ENCODE measurements around the gene MAGI1. TPM values are rescaled to one million over a fixed set of nuclear protein-coding genes. Genes with fewer than 3 reads are reported as not detected.

Gene MAGI1
- total and polyA plus RNA-seq, 2 donors (not counting 1 experiment from before 2014, with no cell fraction given) = 15.7 to 23.7 TPM

DNA sequence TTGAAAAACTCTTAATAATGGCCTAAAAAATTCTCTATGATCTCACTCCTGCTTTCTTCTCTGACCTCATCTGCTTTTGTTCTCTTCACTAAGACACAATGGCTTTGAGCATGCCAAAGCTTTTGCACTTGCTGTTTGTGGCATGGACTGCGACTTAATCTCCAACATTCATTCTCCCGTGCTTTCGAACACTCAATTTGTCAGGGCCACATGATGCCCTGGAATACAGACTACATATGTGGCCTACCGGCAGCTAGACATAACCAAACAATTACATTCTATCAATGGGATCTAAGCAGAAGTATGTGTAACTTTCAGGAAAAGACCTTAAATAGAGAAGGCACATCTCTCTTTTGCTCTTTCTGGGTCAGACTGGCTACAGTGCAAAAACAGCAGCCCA, 506.5 kb downstream of the MAGI1 start:
- no peak for DNase-seq (ENCODE audit: low read depth in 2 of 2)
- TF ChIP-seq EZH2 (IDR thresholded peaks at IDR 0.05; ENCODE audit: low read length, missing control alignments) = no peak
- TF ChIP-seq, protein P1, sequence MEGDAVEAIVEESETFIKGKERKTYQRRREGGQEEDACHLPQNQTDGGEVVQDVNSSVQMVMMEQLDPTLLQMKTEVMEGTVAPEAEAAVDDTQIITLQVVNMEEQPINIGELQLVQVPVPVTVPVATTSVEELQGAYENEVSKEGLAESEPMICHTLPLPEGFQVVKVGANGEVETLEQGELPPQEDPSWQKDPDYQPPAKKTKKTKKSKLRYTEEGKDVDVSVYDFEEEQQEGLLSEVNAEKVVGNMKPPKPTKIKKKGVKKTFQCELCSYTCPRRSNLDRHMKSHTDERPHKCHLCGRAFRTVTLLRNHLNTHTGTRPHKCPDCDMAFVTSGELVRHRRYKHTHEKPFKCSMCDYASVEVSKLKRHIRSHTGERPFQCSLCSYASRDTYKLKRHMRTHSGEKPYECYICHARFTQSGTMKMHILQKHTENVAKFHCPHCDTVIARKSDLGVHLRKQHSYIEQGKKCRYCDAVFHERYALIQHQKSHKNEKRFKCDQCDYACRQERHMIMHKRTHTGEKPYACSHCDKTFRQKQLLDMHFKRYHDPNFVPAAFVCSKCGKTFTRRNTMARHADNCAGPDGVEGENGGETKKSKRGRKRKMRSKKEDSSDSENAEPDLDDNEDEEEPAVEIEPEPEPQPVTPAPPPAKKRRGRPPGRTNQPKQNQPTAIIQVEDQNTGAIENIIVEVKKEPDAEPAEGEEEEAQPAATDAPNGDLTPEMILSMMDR (conservative IDR thresholded peaks at IDR 0.05 in 1 of 2, IDR thresholded peaks at IDR 0.05 in 1 of 2; ENCODE audit: low read depth in 1 of 2, low read length in 2 of 2) = no peak
- Histone ChIP-seq H3K27ac (ENCODE audit: insufficient read depth, low read length) (no peak overlapping the region), H3K36me3 (ENCODE audit: control insufficient read depth, insufficient read depth, low read length) (no peaks in the 10 kb centered on the region), H3K4me3 (replicated peaks in 1 of 4; ENCODE audit: control extremely low read depth in 1 of 4, insufficient read depth in 1 of 4, low read depth in 3 of 4, low read length in 4 of 4) (no peak overlapping the region), H3K9ac (ENCODE audit: insufficient read depth, low read length) (no peak overlapping the region), H3K9me3 (ENCODE audit: control insufficient read depth, insufficient read depth, low read depth, low read length) (no peaks in the 10 kb centered on the region), H3K4me2 (ENCODE audit: extremely low read depth, insufficient read depth, low read length) (no peak overlapping the region), H3K79me2 (ENCODE audit: control insufficient read depth, insufficient read depth, low read length) (no peaks in the 10 kb centered on the region), H2AFZ (ENCODE audit: low read length) (no peak overlapping the region), H3K27me3 (ENCODE audit: control insufficient read depth, insufficient read depth, low read length) (no peaks in the 10 kb centered on the region), H4K20me1 (ENCODE audit: control insufficient read depth, extremely low read depth, insufficient read depth, low read length) (no peaks in the 10 kb centered on the region), H3K4me1 (ENCODE audit: control insufficient read depth, extremely low read depth, insufficient read depth, low read length) (no peaks in the 10 kb centered on the region)

DNA sequence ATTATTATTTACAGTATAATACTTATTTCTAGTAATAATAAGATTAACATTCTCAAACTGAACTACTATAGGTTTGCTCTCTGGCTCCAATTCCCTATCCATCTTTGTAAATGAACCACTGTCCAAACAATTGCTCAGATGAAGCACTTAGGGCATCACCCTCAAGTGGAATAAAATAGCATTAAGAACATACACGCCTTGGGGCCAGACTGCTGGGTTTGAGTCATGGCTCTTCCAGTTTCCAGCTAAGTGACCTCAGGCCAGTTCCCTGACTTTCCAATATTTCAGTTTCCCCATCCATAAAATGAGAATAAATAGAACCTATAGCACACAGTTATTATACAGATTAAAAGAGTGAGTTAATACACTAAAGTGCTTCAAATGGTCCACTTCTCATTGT, 507.2 kb downstream of the MAGI1 start:
- TF ChIP-seq EZH2 (IDR thresholded peaks at IDR 0.05; ENCODE audit: low read length, missing control alignments) = no peak
- TF ChIP-seq, protein P1 (conservative IDR thresholded peaks at IDR 0.05 in 1 of 2, IDR thresholded peaks at IDR 0.05 in 1 of 2; ENCODE audit: low read depth in 1 of 2, low read length in 2 of 2) = no peak
- no peaks in the 10 kb centered on the region for H4K20me1 ChIP-seq (ENCODE audit: control insufficient read depth, extremely low read depth, insufficient read depth, low read length)
- H3K9ac ChIP-seq (ENCODE audit: insufficient read depth, low read length) = no peak overlapping the region
- no peak overlapping the region for H3K4me3 ChIP-seq (replicated peaks in 1 of 4; ENCODE audit: control extremely low read depth in 1 of 4, insufficient read depth in 1 of 4, low read depth in 3 of 4, low read length in 4 of 4)
- no peaks in the 10 kb centered on the region for H3K36me3 ChIP-seq (ENCODE audit: control insufficient read depth, insufficient read depth, low read length)
- H3K27ac ChIP-seq (ENCODE audit: insufficient read depth, low read length) = no peak overlapping the region
- no peaks in the 10 kb centered on the region for H3K27me3 ChIP-seq (ENCODE audit: control insufficient read depth, insufficient read depth, low read length)
- H3K4me2 ChIP-seq (ENCODE audit: extremely low read depth, insufficient read depth, low read length) = no peak overlapping the region
- DNase-seq (ENCODE audit: low read depth in 2 of 2) = peak in 1 of 2 donors; percentile 9
- no peaks in the 10 kb centered on the region for H3K79me2 ChIP-seq (ENCODE audit: control insufficient read depth, insufficient read depth, low read length)
- no peaks in the 10 kb centered on the region for H3K9me3 ChIP-seq (ENCODE audit: control insufficient read depth, insufficient read depth, low read depth, low read length)
- no peaks in the 10 kb centered on the region for H3K4me1 ChIP-seq (ENCODE audit: control insufficient read depth, extremely low read depth, insufficient read depth, low read length)
- no peak overlapping the region for H2AFZ ChIP-seq (ENCODE audit: low read length)

DNA sequence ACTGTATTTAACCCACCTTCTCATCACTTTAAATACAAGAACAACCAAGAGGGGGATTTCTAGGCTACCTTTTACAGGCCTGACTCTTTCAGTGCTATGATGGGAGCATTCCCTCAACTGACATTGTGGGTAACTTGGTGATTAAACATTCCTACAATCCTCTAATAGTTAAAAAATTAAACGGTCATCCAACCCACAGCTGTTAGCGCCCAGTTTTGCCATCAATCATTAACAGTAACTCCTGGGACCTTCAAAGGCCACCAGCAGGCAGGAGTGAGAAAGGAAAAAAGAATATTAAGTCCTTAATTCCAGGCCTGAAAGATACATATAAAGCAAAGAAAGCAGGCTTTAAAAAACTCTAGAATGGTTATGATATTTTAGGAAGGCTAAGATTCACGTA, 512.1 kb downstream of the MAGI1 start:
- no peaks in the 10 kb centered on the region for H3K9me3 ChIP-seq (ENCODE audit: control insufficient read depth, insufficient read depth, low read depth, low read length)
- H2AFZ ChIP-seq (ENCODE audit: low read length) = no peak overlapping the region
- no peak overlapping the region for H3K9ac ChIP-seq (ENCODE audit: insufficient read depth, low read length)
- H3K4me1 ChIP-seq (ENCODE audit: control insufficient read depth, extremely low read depth, insufficient read depth, low read length) = no peaks in the 10 kb centered on the region
- H3K36me3 ChIP-seq (ENCODE audit: control insufficient read depth, insufficient read depth, low read length) = no peaks in the 10 kb centered on the region
- H3K27ac ChIP-seq (ENCODE audit: insufficient read depth, low read length) = no peak overlapping the region
- H3K4me3 ChIP-seq (replicated peaks in 1 of 4; ENCODE audit: control extremely low read depth in 1 of 4, insufficient read depth in 1 of 4, low read depth in 3 of 4, low read length in 4 of 4) = no peak overlapping the region
- no peaks in the 10 kb centered on the region for H3K79me2 ChIP-seq (ENCODE audit: control insufficient read depth, insufficient read depth, low read length)
- no peak for TF ChIP-seq EZH2 (IDR thresholded peaks at IDR 0.05; ENCODE audit: low read length, missing control alignments)
- TF ChIP-seq, protein P1 (conservative IDR thresholded peaks at IDR 0.05 in 1 of 2, IDR thresholded peaks at IDR 0.05 in 1 of 2; ENCODE audit: low read depth in 1 of 2, low read length in 2 of 2) = no peak
- no peak overlapping the region for H3K4me2 ChIP-seq (ENCODE audit: extremely low read depth, insufficient read depth, low read length)
- no peaks in the 10 kb centered on the region for H4K20me1 ChIP-seq (ENCODE audit: control insufficient read depth, extremely low read depth, insufficient read depth, low read length)
- DNase-seq (ENCODE audit: low read depth in 2 of 2) = no peak
- no peaks in the 10 kb centered on the region for H3K27me3 ChIP-seq (ENCODE audit: control insufficient read depth, insufficient read depth, low read length)
